Neural crest cell (in vitro differentiated cells): ENCODE measurements around the gene SAE1. TPM values are rescaled to one million over a fixed set of nuclear protein-coding genes. Genes with fewer than 3 reads are reported as not detected.
"Not testable (repeated sequence)": the region's sequence is repeated elsewhere in the genome, so short reads cannot be mapped to it uniquely, and the experiment has no call there.

Experiments used
- DNase-seq: peaks from one replicate; pipeline ENCODE4 v3.0.0; 2021; ENCODE audit warnings: low read depth, mixed read lengths, low spot score
- H3K27ac Mint-ChIP-seq: one replicate; pipeline ENCODE4 v1.8.0; 2021; ENCODE audit warnings: mild to moderate bottlenecking, mixed read lengths; ENCODE audit not compliant: unreplicated experiment
- H3K27me3 Mint-ChIP-seq: 2 replicates; pipeline ENCODE4 v1.8.0; 2021; ENCODE audit warnings: low read depth, mild to moderate bottlenecking, mixed read lengths
- H3K36me3 Mint-ChIP-seq: 2 replicates; pipeline ENCODE4 v1.8.0; 2021; ENCODE audit warnings: low read depth, mild to moderate bottlenecking, mixed read lengths
- H3K4me1 Mint-ChIP-seq: 2 replicates; pipeline ENCODE4 v1.8.0; 2021; ENCODE audit warnings: mixed read lengths
- H3K4me3 Mint-ChIP-seq: one replicate; pipeline ENCODE4 v1.8.0; 2021; ENCODE audit warnings: mild to moderate bottlenecking, mixed read lengths
- H3K9me3 Mint-ChIP-seq: 2 replicates; pipeline ENCODE4 v1.8.0; 2021; ENCODE audit warnings: mixed read lengths
- CTCF ChIP-seq: fragments of 200-600 bp; sonication (generic); conservative IDR thresholded peaks from 2 replicates; pipeline ENCODE4 v1.5.0; 2021; ENCODE audit warnings: antibody characterized with exemption, mild to moderate bottlenecking
- total RNA-seq: library from RNA; stranded (reverse); gene quantifications from 2 replicates; pipeline ENCODE4 v1.2.1, GENCODE V29; 2021

SAE1 gene
- total RNA-seq, 1 donor from 2014 or later = 280 TPM

GRCh38 chr19:47100290-47100689 lies 30.3 kb upstream of the SAE1 start:
- H3K27ac Mint-ChIP-seq = no peak overlapping the region
- no peak for DNase-seq

GRCh38 chr19:47101116-47101515 lies 29.5 kb upstream of the SAE1 start:
- peaks cover 60% of the 10 kb centered on the region for H3K4me1 Mint-ChIP-seq
- not testable (repeated sequence) for H3K27ac Mint-ChIP-seq, H3K27me3 Mint-ChIP-seq, H3K4me3 Mint-ChIP-seq, H3K9me3 Mint-ChIP-seq, DNase-seq, H3K36me3 Mint-ChIP-seq

More at GRCh38 chr19:47100290-47100689, 30.3 kb upstream of the SAE1 start:
- H3K4me1 Mint-ChIP-seq = peaks cover 61% of the 10 kb centered on the region
- no peak for TF ChIP-seq CTCF
- H3K27me3 Mint-ChIP-seq = no peaks in the 10 kb centered on the region
- H3K4me3 Mint-ChIP-seq = peak overlapping the region; percentile 68
- no peaks in the 10 kb centered on the region for H3K9me3 Mint-ChIP-seq
- H3K36me3 Mint-ChIP-seq = peaks cover 3% of the 10 kb centered on the region

GRCh38 chr19:47102346-47103060 lies 28.1 kb upstream of the SAE1 start:
- peaks cover 60% of the 10 kb centered on the region for H3K4me1 Mint-ChIP-seq
- H3K27me3 Mint-ChIP-seq = no peaks in the 10 kb centered on the region
- no peak overlapping the region for H3K4me3 Mint-ChIP-seq
- no peaks in the 10 kb centered on the region for H3K9me3 Mint-ChIP-seq
- no peak overlapping the region for H3K27ac Mint-ChIP-seq
- TF ChIP-seq CTCF = no peak
- DNase-seq = no peak
- peaks cover 6% of the 10 kb centered on the region for H3K36me3 Mint-ChIP-seq

GRCh38 chr19:47104680-47105079 lies 26.0 kb upstream of the SAE1 start:
- Mint-ChIP-seq H3K36me3 (peaks cover 8% of the 10 kb centered on the region), H3K27ac (no peak overlapping the region), H3K9me3 (no peaks in the 10 kb centered on the region), H3K4me3 (no peak overlapping the region), H3K4me1 (peaks cover 65% of the 10 kb centered on the region), H3K27me3 (no peaks in the 10 kb centered on the region)
- no peak for DNase-seq
- TF ChIP-seq CTCF = no peak

GRCh38 chr19:47105874-47106273 lies 24.8 kb upstream of the SAE1 start:
- Mint-ChIP-seq H3K9me3 (no peaks in the 10 kb centered on the region), H3K4me1 (peaks cover 65% of the 10 kb centered on the region), H3K36me3 (peaks cover 10% of the 10 kb centered on the region), H3K27me3 (peaks cover 5% of the 10 kb centered on the region), H3K27ac (no peak overlapping the region), H3K4me3 (no peak overlapping the region)
- DNase-seq = no peak
- no peak for TF ChIP-seq CTCF

- no peak for DNase-seq
- TF ChIP-seq CTCF = no peak
- H3K27ac Mint-ChIP-seq = peak overlapping the region; percentile 53
- H3K27me3 Mint-ChIP-seq = peaks cover 5% of the 10 kb centered on the region
- H3K36me3 Mint-ChIP-seq = peaks cover 10% of the 10 kb centered on the region
- no peaks in the 10 kb centered on the region for H3K9me3 Mint-ChIP-seq
- peak overlapping the region; percentile 93 for H3K4me3 Mint-ChIP-seq
- peaks cover 65% of the 10 kb centered on the region for H3K4me1 Mint-ChIP-seq
These were observed 23.8 kb upstream of the SAE1 start for GRCh38 chr19:47106821-47107201.
